Parietal lobe (tissue), 1 donor: Measurements from ENCODE around the gene RBMY1E. TPM values are rescaled to one million over a fixed set of nuclear protein-coding genes. Genes with fewer than 3 reads are reported as not detected.

Experiments used
- total RNA-seq: library from RNA; depleted of rRNA; stranded (reverse); fragments of >200 nt; gene quantifications from one replicate; pipeline ENCODE4 v1.2.3, GENCODE V29; 2014

RBMY1E gene
- total RNA-seq: not detected

GRCh38 chrY:21917932-21918331 lies at the start of gene RBMY1E:
Gene RBMY1E (minus strand): TSS chrY:21918032. CDS start chrY:21916054, 1,978 bp downstream.

GRCh38 chrY:21894426-21894825 lies 23.4 kb downstream of the RBMY1E start, which contains the start of gene RBMY1D:
Gene RBMY1D (minus strand): TSS chrY:21894526. CDS start chrY:21892513, 2,013 bp downstream.

Other genes starting within 250 kb of the RBMY1E start
- gene RBMY1D, start 23.5 kb downstream of the RBMY1E start, total RNA-seq: not detected